WTC11 (cell line): ENCODE data around the gene ABCB11. TPM values are rescaled to one million over a fixed set of nuclear protein-coding genes. Genes with fewer than 3 reads are reported as not detected.
A peak's percentile ranks its signal among the peaks of the same experiment; 100 is the strongest.

Source experiments
- ATAC-seq: fragments of 200-7000 bp; cut with Tn5 transposase; 2 replicates; pipeline ENCODE4 v1.10.0; 2021; ENCODE audit warnings: mild to moderate bottlenecking, moderate library complexity
- CTCF ChIA-PET: fragments of 300-600 bp; sonication (Branson Sonifier 250); formaldehyde crosslinking; loops from one replicate; lab custom pipeline; 2021; ENCODE audit warnings: antibody characterized with exemption; lab: Charles Lee
- POLR2A ChIA-PET: fragments of 350-600 bp; sonication (Branson Sonifier 250); formaldehyde crosslinking; loops from one replicate; lab custom pipeline; 2021; ENCODE audit warnings: antibody characterized with exemption; lab: Charles Lee
- DNase-seq: peaks from one replicate; pipeline ENCODE4 v3.0.0; 2021; ENCODE audit warnings: low spot score
- H3K27ac Mint-ChIP-seq: 2 replicates; pipeline ENCODE4 v1.8.0; 2021; ENCODE audit warnings: mixed read lengths
- H3K27me3 Mint-ChIP-seq: 2 replicates; pipeline ENCODE4 v1.8.0; 2021; ENCODE audit warnings: low read depth, mild to moderate bottlenecking, moderate library complexity, mixed read lengths
- H3K36me3 Mint-ChIP-seq: 2 replicates; pipeline ENCODE4 v1.8.0; 2021; ENCODE audit warnings: mixed read lengths
- H3K4me1 Mint-ChIP-seq: 2 replicates; pipeline ENCODE4 v1.8.0; 2022; ENCODE audit warnings: mixed read lengths
- H3K4me3 Mint-ChIP-seq: 2 replicates; pipeline ENCODE4 v1.8.0; 2021; ENCODE audit warnings: mild to moderate bottlenecking, moderate library complexity, mixed read lengths
- H3K9me3 Mint-ChIP-seq: 2 replicates; pipeline ENCODE4 v1.8.0; 2021; ENCODE audit warnings: mixed read lengths
- FOXK1 ChIP-seq: sonication (generic); formaldehyde crosslinking; IDR thresholded peaks from 2 replicates; pipeline ENCODE4 v1.8.0; 2022; ENCODE audit warnings: mild to moderate bottlenecking, moderate library complexity, missing genetic modification reagents
- FOXP1 ChIP-seq: sonication (generic); formaldehyde crosslinking; IDR thresholded peaks from 2 replicates; pipeline ENCODE4 v1.8.0; 2022; ENCODE audit warnings: missing genetic modification reagents, mild to moderate bottlenecking, moderate library complexity, borderline replicate concordance
- GABPB1 ChIP-seq: sonication (generic); formaldehyde crosslinking; IDR thresholded peaks from 2 replicates; pipeline ENCODE4 v1.8.1; 2023; ENCODE audit warnings: mild to moderate bottlenecking, missing genetic modification reagents
- HMGA2 ChIP-seq: fragments of 250-450 bp; sonication (Bioruptor Pico); IDR thresholded peaks from 2 replicates; pipeline ENCODE4 v1.4.0; 2021; ENCODE audit warnings: mild to moderate bottlenecking, moderate library complexity
- MYBL2 ChIP-seq: sonication (generic); formaldehyde crosslinking; IDR thresholded peaks from 2 replicates; pipeline ENCODE4 v1.8.1; 2023; ENCODE audit warnings: mild to moderate bottlenecking, moderate library complexity, missing genetic modification reagents
- SMAD3 ChIP-seq: sonication (generic); formaldehyde crosslinking; IDR thresholded peaks from 2 replicates; pipeline ENCODE4 v1.8.0; 2022; ENCODE audit warnings: missing genetic modification reagents, mild to moderate bottlenecking, borderline replicate concordance
- TEAD1 ChIP-seq: sonication (generic); formaldehyde crosslinking; IDR thresholded peaks from 2 replicates; pipeline ENCODE4 v1.8.0; 2022; ENCODE audit warnings: mild to moderate bottlenecking, missing genetic modification reagents
- ZNF121 ChIP-seq: sonication (generic); formaldehyde crosslinking; IDR thresholded peaks from 2 replicates; pipeline ENCODE4 v1.8.0; 2023; ENCODE audit warnings: missing genetic modification reagents
- ZNF138 ChIP-seq: sonication (generic); formaldehyde crosslinking; conservative IDR thresholded peaks from 2 replicates; pipeline ENCODE4 v1.8.1; 2022; ENCODE audit warnings: mild to moderate bottlenecking, moderate library complexity, missing genetic modification reagents
- ZNF423 ChIP-seq: fragments of 250-450 bp; sonication (Bioruptor Pico); IDR thresholded peaks from 2 replicates; pipeline ENCODE4 v2.1.2; 2022; ENCODE audit warnings: mild to moderate bottlenecking, moderate library complexity
- total RNA-seq: library from RNA; stranded (reverse); gene quantifications from 3 replicates; pipeline ENCODE4 v1.2.3, GENCODE V29; 2021
- TF ChIP-seq, protein P1 (sequence below): fragments of 250-450 bp; sonication (Bioruptor Pico); conservative IDR thresholded peaks from 2 replicates; pipeline ENCODE4 v1.9.0; 2021; ENCODE audit warnings: mild to moderate bottlenecking
- TF ChIP-seq, protein P2 (sequence below): sonication (generic); formaldehyde crosslinking; IDR thresholded peaks from 2 replicates; pipeline ENCODE4 v1.8.0; 2022; ENCODE audit warnings: mild to moderate bottlenecking, missing genetic modification reagents
- TF ChIP-seq, protein P3 (sequence below): sonication (generic); formaldehyde crosslinking; IDR thresholded peaks from 2 replicates; pipeline ENCODE4 v1.8.0; 2022; ENCODE audit warnings: mild to moderate bottlenecking, missing genetic modification reagents
- TF ChIP-seq, protein P4 (sequence below): sonication (generic); formaldehyde crosslinking; IDR thresholded peaks from 2 replicates; pipeline ENCODE4 v1.8.0; 2022; ENCODE audit warnings: mild to moderate bottlenecking, missing genetic modification reagents
- TF ChIP-seq, protein P5 (sequence below): sonication (generic); formaldehyde crosslinking; IDR thresholded peaks from 2 replicates; pipeline ENCODE4 v1.8.1; 2022; ENCODE audit warnings: mild to moderate bottlenecking, moderate library complexity, missing genetic modification reagents
- TF ChIP-seq, protein P6 (sequence below): sonication (generic); formaldehyde crosslinking; IDR thresholded peaks from 2 replicates; pipeline ENCODE4 v1.8.1; 2023; ENCODE audit warnings: mild to moderate bottlenecking, missing genetic modification reagents
- TF ChIP-seq, protein P7 (sequence below): sonication (generic); formaldehyde crosslinking; IDR thresholded peaks from 2 replicates; pipeline ENCODE4 v1.8.0; 2022; ENCODE audit warnings: mild to moderate bottlenecking, missing genetic modification reagents
- TF ChIP-seq, protein P8 (sequence below): sonication (generic); formaldehyde crosslinking; IDR thresholded peaks from 2 replicates; pipeline ENCODE4 v1.8.1; 2022; ENCODE audit warnings: mild to moderate bottlenecking, missing genetic modification reagents, moderate library complexity, borderline replicate concordance
- TF ChIP-seq, protein P9 (sequence below): sonication (generic); formaldehyde crosslinking; IDR thresholded peaks from 2 replicates; pipeline ENCODE4 v1.8.0; 2023; ENCODE audit warnings: missing genetic modification reagents, mild to moderate bottlenecking, borderline replicate concordance

ABCB11 gene
- total RNA-seq, 1 experiment from 2014 or later, result 0.77 TPM

DNA sequence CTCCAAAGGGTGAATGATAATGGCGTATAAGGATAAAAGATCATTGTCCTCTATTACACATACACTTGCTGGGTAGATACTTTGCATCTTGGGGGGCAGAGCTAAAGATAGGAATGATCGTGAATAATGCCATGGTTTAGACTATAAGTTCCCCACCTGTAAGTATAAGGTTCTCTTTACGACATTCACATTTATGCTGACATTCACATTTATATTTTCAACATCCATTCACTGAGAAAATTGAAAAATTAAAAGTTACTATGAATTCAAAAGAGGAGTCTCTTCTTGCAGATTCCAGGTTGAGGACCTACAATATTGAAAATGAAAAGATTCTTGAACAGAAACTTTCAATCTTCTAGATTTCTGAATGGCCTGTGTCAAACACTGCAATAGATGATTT lies 138.8 kb downstream of the ABCB11 start (continued):
- TF ChIP-seq, protein P1, sequence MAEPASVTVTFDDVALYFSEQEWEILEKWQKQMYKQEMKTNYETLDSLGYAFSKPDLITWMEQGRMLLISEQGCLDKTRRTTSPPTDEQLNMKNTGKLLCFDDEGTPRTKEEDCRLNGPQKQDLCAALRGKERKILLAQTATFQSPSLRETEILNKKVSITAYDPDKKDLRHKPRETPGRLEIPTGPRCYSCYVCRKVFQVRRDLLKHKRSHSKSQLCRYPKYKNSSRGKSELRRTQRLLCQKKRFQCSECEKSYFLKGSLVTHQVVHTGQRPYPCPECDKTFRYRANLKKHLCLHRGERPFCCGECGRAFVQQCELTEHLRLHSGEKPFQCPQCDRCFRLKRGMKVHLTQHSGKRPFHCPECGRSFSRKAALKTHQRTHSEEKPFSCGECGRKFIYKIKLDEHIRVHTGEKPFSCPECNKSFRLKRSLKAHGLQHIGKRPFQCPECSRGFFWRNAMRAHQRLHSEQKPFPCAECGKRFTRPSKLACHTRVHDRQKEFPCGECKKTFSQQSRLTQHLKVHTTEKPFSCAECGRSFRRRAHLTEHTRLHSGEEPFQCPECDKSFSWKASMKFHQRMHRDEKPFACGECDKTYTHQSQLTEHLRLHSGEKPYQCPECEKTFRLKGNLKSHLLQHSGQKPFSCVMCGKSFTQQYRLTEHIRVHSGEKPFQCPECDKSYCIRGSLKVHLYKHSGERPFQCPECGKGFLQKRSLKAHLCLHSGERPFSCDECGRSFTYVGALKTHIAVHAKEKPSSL (CRISPR knock-in tag), result no peak
- no peak for TF ChIP-seq ZNF138
- TF ChIP-seq HMGA2 (CRISPR knock-in tag), result no peak

DNA sequence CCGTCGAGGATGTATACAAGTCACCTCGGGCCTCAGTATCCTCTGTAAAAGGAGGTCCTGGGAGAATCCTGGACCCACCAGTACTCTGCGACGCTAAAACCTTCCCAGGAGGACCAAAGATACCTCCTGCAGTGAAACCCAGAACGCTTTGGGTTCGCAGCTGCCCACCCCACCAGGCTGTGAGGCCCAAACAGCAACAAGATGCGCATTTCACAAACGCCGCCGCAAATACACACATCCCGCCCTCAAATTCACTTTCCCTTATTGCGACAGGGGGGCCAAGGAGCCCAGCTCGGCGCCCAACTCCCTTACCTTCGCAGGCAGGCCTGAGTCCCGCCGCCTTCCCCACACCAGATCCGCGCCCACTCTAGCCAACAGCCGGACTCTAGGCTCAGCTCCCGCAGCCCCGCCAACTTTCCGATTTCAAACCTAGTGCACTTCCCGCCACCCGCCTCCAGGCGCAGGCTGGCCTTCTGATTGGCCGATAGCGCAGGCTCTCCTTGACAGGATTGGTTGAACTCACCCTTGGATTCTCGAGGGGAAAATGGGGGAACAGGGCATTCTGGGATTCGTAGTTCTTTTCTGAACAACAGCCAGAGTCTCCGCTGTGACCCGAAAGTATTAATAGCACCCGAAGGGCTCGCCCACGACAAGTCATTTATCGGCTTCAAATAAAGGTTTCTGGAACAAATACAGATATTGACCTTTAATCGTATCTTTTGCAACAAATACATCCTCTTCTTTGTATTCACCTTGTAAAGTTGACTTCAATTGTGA lies 140.9 kb downstream of the ABCB11 start, which contains the start of gene SPC25:
TSS of gene SPC25 (minus strand) at position 425 of the 777 bp plus-strand sequence. CDS start 911 bp downstream, outside the sequence.
- ChIA-PET CTCF (interaction anchor here (0.6 to 1.1 kb wide), 2 partner anchors 29 to 885 kb away, joined by 3 to 7 read pairs; no protein-coding TSS in a partner anchor), POLR2A (no interaction called here)
- DNase-seq, result peak; percentile 93
- peak; percentile 99 for ATAC-seq
- H3K9me3 Mint-ChIP-seq, result no peaks in the 10 kb centered on the region
- H3K36me3 Mint-ChIP-seq, result peaks cover 20% of the 10 kb centered on the region
- peaks cover 11% of the 10 kb centered on the region for H3K4me1 Mint-ChIP-seq
- peak within 1 kb of the TSS; percentile 96 for H3K4me3 Mint-ChIP-seq
- peak within 1 kb of the TSS; percentile 77 for H3K27ac Mint-ChIP-seq
- H3K27me3 Mint-ChIP-seq, result peaks cover 25% of the 10 kb centered on the region
- TF ChIP-seq, protein P2, sequence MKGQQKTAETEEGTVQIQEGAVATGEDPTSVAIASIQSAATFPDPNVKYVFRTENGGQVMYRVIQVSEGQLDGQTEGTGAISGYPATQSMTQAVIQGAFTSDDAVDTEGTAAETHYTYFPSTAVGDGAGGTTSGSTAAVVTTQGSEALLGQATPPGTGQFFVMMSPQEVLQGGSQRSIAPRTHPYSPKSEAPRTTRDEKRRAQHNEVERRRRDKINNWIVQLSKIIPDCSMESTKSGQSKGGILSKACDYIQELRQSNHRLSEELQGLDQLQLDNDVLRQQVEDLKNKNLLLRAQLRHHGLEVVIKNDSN (CRISPR knock-in tag), result no peak
- TF ChIP-seq FOXP1 (CRISPR knock-in tag) (peak; percentile 48; the same call in 1 of the 2 replicates), TEAD1 (0 out of 2 replicates have a peak, but pooled peaks have one; percentile 11), FOXK1 (CRISPR knock-in tag) (0 out of 2 replicates have a peak, but pooled peaks have one; percentile 59), MYBL2 (CRISPR knock-in tag) (peak; percentile 98), ZNF138 (no peak), GABPB1 (CRISPR knock-in tag) (peak; percentile 74; the same call in 1 of the 2 replicates), SMAD3 (no peak), ZNF121 (CRISPR knock-in tag) (no peak), ZNF423 (CRISPR knock-in tag) (no peak)
- TF ChIP-seq, protein P3, sequence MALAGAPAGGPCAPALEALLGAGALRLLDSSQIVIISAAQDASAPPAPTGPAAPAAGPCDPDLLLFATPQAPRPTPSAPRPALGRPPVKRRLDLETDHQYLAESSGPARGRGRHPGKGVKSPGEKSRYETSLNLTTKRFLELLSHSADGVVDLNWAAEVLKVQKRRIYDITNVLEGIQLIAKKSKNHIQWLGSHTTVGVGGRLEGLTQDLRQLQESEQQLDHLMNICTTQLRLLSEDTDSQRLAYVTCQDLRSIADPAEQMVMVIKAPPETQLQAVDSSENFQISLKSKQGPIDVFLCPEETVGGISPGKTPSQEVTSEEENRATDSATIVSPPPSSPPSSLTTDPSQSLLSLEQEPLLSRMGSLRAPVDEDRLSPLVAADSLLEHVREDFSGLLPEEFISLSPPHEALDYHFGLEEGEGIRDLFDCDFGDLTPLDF, result no peak
- TF ChIP-seq, protein P4, sequence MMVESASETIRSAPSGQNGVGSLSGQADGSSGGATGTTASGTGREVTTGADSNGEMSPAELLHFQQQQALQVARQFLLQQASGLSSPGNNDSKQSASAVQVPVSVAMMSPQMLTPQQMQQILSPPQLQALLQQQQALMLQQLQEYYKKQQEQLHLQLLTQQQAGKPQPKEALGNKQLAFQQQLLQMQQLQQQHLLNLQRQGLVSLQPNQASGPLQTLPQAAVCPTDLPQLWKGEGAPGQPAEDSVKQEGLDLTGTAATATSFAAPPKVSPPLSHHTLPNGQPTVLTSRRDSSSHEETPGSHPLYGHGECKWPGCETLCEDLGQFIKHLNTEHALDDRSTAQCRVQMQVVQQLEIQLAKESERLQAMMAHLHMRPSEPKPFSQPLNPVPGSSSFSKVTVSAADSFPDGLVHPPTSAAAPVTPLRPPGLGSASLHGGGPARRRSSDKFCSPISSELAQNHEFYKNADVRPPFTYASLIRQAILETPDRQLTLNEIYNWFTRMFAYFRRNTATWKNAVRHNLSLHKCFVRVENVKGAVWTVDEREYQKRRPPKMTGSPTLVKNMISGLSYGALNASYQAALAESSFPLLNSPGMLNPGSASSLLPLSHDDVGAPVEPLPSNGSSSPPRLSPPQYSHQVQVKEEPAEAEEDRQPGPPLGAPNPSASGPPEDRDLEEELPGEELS (CRISPR knock-in tag), result peak; percentile 65; the same call in 1 of the 2 replicates
- TF ChIP-seq, protein P5, sequence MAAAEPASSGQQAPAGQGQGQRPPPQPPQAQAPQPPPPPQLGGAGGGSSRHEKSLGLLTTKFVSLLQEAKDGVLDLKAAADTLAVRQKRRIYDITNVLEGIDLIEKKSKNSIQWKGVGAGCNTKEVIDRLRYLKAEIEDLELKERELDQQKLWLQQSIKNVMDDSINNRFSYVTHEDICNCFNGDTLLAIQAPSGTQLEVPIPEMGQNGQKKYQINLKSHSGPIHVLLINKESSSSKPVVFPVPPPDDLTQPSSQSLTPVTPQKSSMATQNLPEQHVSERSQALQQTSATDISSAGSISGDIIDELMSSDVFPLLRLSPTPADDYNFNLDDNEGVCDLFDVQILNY (CRISPR knock-in tag), result peak; percentile 97
- TF ChIP-seq, protein P6, sequence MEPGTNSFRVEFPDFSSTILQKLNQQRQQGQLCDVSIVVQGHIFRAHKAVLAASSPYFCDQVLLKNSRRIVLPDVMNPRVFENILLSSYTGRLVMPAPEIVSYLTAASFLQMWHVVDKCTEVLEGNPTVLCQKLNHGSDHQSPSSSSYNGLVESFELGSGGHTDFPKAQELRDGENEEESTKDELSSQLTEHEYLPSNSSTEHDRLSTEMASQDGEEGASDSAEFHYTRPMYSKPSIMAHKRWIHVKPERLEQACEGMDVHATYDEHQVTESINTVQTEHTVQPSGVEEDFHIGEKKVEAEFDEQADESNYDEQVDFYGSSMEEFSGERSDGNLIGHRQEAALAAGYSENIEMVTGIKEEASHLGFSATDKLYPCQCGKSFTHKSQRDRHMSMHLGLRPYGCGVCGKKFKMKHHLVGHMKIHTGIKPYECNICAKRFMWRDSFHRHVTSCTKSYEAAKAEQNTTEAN (CRISPR knock-in tag), result 0 out of 2 replicates have a peak, but pooled peaks have one; percentile 47
- TF ChIP-seq, protein P7, sequence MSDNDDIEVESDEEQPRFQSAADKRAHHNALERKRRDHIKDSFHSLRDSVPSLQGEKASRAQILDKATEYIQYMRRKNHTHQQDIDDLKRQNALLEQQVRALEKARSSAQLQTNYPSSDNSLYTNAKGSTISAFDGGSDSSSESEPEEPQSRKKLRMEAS (CRISPR knock-in tag), result 0 out of 2 replicates have a peak, but pooled peaks have one; percentile 19
- TF ChIP-seq, protein P8, sequence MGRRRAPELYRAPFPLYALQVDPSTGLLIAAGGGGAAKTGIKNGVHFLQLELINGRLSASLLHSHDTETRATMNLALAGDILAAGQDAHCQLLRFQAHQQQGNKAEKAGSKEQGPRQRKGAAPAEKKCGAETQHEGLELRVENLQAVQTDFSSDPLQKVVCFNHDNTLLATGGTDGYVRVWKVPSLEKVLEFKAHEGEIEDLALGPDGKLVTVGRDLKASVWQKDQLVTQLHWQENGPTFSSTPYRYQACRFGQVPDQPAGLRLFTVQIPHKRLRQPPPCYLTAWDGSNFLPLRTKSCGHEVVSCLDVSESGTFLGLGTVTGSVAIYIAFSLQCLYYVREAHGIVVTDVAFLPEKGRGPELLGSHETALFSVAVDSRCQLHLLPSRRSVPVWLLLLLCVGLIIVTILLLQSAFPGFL (CRISPR knock-in tag), result no peak
- TF ChIP-seq, protein P9, sequence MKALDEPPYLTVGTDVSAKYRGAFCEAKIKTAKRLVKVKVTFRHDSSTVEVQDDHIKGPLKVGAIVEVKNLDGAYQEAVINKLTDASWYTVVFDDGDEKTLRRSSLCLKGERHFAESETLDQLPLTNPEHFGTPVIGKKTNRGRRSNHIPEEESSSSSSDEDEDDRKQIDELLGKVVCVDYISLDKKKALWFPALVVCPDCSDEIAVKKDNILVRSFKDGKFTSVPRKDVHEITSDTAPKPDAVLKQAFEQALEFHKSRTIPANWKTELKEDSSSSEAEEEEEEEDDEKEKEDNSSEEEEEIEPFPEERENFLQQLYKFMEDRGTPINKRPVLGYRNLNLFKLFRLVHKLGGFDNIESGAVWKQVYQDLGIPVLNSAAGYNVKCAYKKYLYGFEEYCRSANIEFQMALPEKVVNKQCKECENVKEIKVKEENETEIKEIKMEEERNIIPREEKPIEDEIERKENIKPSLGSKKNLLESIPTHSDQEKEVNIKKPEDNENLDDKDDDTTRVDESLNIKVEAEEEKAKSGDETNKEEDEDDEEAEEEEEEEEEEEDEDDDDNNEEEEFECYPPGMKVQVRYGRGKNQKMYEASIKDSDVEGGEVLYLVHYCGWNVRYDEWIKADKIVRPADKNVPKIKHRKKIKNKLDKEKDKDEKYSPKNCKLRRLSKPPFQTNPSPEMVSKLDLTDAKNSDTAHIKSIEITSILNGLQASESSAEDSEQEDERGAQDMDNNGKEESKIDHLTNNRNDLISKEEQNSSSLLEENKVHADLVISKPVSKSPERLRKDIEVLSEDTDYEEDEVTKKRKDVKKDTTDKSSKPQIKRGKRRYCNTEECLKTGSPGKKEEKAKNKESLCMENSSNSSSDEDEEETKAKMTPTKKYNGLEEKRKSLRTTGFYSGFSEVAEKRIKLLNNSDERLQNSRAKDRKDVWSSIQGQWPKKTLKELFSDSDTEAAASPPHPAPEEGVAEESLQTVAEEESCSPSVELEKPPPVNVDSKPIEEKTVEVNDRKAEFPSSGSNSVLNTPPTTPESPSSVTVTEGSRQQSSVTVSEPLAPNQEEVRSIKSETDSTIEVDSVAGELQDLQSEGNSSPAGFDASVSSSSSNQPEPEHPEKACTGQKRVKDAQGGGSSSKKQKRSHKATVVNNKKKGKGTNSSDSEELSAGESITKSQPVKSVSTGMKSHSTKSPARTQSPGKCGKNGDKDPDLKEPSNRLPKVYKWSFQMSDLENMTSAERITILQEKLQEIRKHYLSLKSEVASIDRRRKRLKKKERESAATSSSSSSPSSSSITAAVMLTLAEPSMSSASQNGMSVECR (CRISPR knock-in tag), result 0 out of 2 replicates have a peak, but pooled peaks have one; percentile 51
